Liver (tissue), 3 donors: ENCODE results near the gene CGNL1.

Experiments used
- EGR1 ChIP-seq, 2 donors: IDR thresholded peaks; 2 replicates each; pipeline ENCODE4 v1.6.1; 2016 to 2018; ENCODE audit warnings: antibody characterized with exemption in 2 of 2, low read depth in 2 of 2
- FOXA1 ChIP-seq: IDR thresholded peaks from 2 replicates; pipeline ENCODE4 v1.6.1; 2016; ENCODE audit warnings: antibody characterized with exemption
- GABPA ChIP-seq, 2 donors: IDR thresholded peaks in 1 of 2; conservative IDR thresholded peaks in 1 of 2; 2 replicates each; pipeline ENCODE4 v1.6.1; 2016; ENCODE audit warnings: antibody characterized with exemption in 2 of 2, mild to moderate bottlenecking in 1 of 2, moderate library complexity in 1 of 2
- JUND ChIP-seq, 2 donors: IDR thresholded peaks; 2 replicates each; pipeline ENCODE4 v1.6.1; 2016; ENCODE audit warnings: antibody characterized with exemption in 2 of 2
- RAD21 ChIP-seq, 2 donors: IDR thresholded peaks; 2 replicates each; pipeline ENCODE4 v1.6.1; 2016; ENCODE audit warnings: antibody characterized with exemption in 2 of 2, mild to moderate bottlenecking in 2 of 2
- TF ChIP-seq, protein P1 (sequence below): fragments of 150-350 bp; IDR thresholded peaks from 2 replicates; pipeline ENCODE4 v1.5.1; 2017; ENCODE audit warnings: improper control_type of control experiment, low read depth, low read length; ENCODE audit not compliant: missing input control
- TF ChIP-seq, protein P2 (sequence below): IDR thresholded peaks from 2 replicates; pipeline ENCODE4 v1.6.1; 2016; ENCODE audit warnings: antibody characterized with exemption
- donor health status: healthy.
- donor health status: healthy.

DNA sequence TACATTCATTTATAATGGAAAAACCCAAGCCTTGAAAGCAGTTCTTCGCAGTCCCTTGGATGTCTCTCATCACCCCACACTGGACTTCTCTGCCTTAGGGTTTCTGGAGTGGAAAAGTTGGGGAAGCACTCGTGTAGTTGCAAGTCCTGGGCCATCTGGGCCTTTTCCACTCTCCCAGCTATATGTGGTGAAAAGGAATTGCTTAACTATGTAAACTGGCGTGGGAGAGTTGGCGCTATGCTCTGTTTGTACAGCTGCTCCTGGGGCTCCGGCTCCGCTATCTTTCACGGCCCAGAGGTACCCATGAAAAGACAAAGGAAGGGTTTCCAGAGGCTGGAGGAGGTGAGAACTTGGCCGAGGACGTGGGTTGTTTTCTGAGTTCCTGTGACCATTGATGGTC lies 134.3 kb downstream of the CGNL1 start:
- TF ChIP-seq JUND (IDR thresholded peaks at IDR 0.05): no peak
- no peak for TF ChIP-seq FOXA1
- TF ChIP-seq, protein P1, sequence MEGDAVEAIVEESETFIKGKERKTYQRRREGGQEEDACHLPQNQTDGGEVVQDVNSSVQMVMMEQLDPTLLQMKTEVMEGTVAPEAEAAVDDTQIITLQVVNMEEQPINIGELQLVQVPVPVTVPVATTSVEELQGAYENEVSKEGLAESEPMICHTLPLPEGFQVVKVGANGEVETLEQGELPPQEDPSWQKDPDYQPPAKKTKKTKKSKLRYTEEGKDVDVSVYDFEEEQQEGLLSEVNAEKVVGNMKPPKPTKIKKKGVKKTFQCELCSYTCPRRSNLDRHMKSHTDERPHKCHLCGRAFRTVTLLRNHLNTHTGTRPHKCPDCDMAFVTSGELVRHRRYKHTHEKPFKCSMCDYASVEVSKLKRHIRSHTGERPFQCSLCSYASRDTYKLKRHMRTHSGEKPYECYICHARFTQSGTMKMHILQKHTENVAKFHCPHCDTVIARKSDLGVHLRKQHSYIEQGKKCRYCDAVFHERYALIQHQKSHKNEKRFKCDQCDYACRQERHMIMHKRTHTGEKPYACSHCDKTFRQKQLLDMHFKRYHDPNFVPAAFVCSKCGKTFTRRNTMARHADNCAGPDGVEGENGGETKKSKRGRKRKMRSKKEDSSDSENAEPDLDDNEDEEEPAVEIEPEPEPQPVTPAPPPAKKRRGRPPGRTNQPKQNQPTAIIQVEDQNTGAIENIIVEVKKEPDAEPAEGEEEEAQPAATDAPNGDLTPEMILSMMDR: no peak
- TF ChIP-seq GABPA (IDR thresholded peaks at IDR 0.05 in 1 of 2, conservative IDR thresholded peaks at IDR 0.05 in 1 of 2): no peak
- TF ChIP-seq, protein P2, sequence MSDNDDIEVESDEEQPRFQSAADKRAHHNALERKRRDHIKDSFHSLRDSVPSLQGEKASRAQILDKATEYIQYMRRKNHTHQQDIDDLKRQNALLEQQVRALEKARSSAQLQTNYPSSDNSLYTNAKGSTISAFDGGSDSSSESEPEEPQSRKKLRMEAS: no peak
- no peak for TF ChIP-seq EGR1 (IDR thresholded peaks at IDR 0.05; ENCODE audit: low read depth in 2 of 2)
- TF ChIP-seq RAD21 (IDR thresholded peaks at IDR 0.05): no peak
